MM.1S (cell line): Measurements from ENCODE around the gene MBOAT7.

Experiments
- DNase-seq: peaks from one replicate; pipeline ENCODE4 v3.0.0-alpha.2; 2015
- H2AFZ ChIP-seq: fragments of 300-600 bp; sonication (generic); 2 replicates; pipeline ENCODE4 v1.6.0; 2016; ENCODE audit warnings: antibody characterized with exemption, low read length
- H3F3A ChIP-seq: fragments of 300-600 bp; sonication (generic); 2 replicates; pipeline ENCODE4 v1.6.1; 2016; ENCODE audit warnings: mild to moderate bottlenecking, antibody characterized with exemption, low read length, moderate library complexity, mixed read lengths; ENCODE audit not compliant: insufficient read depth
- H3K27ac ChIP-seq: fragments of 300-600 bp; sonication (generic); 2 replicates; pipeline ENCODE4 v1.5.1; 2016; ENCODE audit warnings: mild to moderate bottlenecking, low read length
- H3K27me3 ChIP-seq: fragments of 300-600 bp; sonication (generic); replicated peaks from 2 replicates; pipeline ENCODE4 v1.6.0; 2016; ENCODE audit warnings: low read length; ENCODE audit not compliant: insufficient read depth
- H3K36me3 ChIP-seq: fragments of 300-600 bp; sonication (generic); replicated peaks from 2 replicates; pipeline ENCODE4 v1.6.1; 2016; ENCODE audit warnings: mild to moderate bottlenecking, low read length, mixed read lengths; ENCODE audit not compliant: insufficient read depth
- H3K4me1 ChIP-seq: fragments of 300-600 bp; sonication (generic); 2 replicates; pipeline ENCODE4 v1.6.1; 2016; ENCODE audit warnings: low read length, mixed read lengths
- H3K4me2 ChIP-seq: fragments of 300-600 bp; sonication (generic); 2 replicates; pipeline ENCODE4 v1.6.0; 2016; ENCODE audit warnings: low read depth, low read length
- H3K4me3 ChIP-seq: fragments of 300-600 bp; sonication (generic); 2 replicates; pipeline ENCODE4 v1.5.1; 2016; ENCODE audit warnings: low read length, mixed read lengths
- H3K79me2 ChIP-seq: fragments of 300-600 bp; sonication (generic); 2 replicates; pipeline ENCODE4 v1.6.1; 2016; ENCODE audit warnings: mixed run types, low read length, mixed read lengths
- H3K9ac ChIP-seq: fragments of 300-600 bp; sonication (generic); 2 replicates; pipeline ENCODE4 v1.6.1; 2016; ENCODE audit warnings: low read length, mixed read lengths
- H3K9me2 ChIP-seq: fragments of 300-600 bp; sonication (generic); replicated peaks from 2 replicates; pipeline ENCODE4 v1.6.1; 2016; ENCODE audit warnings: mild to moderate bottlenecking, low read length, mixed read lengths; ENCODE audit not compliant: insufficient read depth
- H3K9me3 ChIP-seq: fragments of 300-600 bp; sonication (generic); replicated peaks from 2 replicates; pipeline ENCODE4 v1.6.1; 2016; ENCODE audit warnings: mild to moderate bottlenecking, low read length, mixed read lengths; ENCODE audit not compliant: insufficient read depth
- H4K20me1 ChIP-seq: fragments of 300-600 bp; sonication (generic); 2 replicates; pipeline ENCODE4 v1.6.1; 2016; ENCODE audit warnings: mild to moderate bottlenecking, low read length, moderate library complexity, mixed read lengths; ENCODE audit not compliant: insufficient read depth
- EZH2 ChIP-seq: fragments of 300-600 bp; sonication (generic); optimal IDR thresholded peaks from 2 replicates; pipeline ENCODE3; 2017; ENCODE audit warnings: low read depth, mild to moderate bottlenecking, antibody characterized with exemption, low read length, mixed read lengths
- EZH2phosphoT487 ChIP-seq: fragments of 300-600 bp; sonication (generic); IDR thresholded peaks from 2 replicates; pipeline ENCODE4 v1.6.1; 2018; ENCODE audit warnings: antibody characterized with exemption, low read length
- TF ChIP-seq, protein P1 (sequence below): fragments of 300-600 bp; sonication (generic); IDR thresholded peaks from 2 replicates; pipeline ENCODE4 v1.5.1; 2016; ENCODE audit warnings: antibody characterized with exemption, low read length, mixed read lengths

Gene MBOAT7

DNA sequence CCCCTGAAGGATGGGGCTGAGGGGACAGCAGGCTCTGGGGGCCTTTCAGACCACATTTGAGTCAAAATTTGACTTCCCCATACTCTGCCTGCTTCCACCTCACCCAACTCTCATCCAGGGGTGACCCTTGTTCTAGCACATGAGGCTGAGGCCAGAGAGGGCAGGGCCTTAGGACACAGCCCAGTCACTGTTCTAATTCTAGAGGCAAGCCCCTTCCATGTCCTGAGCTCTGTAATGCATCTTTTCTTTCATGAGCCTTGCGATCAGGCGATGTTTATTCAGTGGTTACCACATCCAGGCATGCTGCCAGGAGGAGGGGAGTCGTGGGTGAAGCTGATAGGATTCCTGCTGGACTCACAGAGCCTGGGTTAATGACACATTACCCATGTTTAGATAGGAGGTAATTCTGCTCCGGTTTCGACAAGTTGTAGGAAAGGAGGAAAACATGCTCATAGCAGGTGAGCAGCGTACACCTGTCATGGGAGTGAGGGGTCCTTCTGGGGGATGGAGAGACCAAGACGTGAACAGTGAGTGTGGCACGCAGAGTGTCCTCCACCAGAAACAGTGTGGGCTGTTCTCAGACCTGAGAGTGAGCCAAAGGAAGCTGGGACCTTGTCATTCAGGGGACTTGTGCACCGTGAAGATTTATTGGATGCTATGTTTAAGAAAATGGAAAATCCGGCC, 20.6 kb upstream of the MBOAT7 start:
- Histone ChIP-seq H3K27me3 (no peaks in the 10 kb centered on the region), H3K4me1 (peaks cover 8% of the 10 kb centered on the region; the same call in 1 of the 2 replicates), H3F3A (peaks cover 59% of the 10 kb centered on the region), H3K9me3 (no peaks in the 10 kb centered on the region), H3K9me2 (no peaks in the 10 kb centered on the region), H3K79me2 (peaks cover 23% of the 10 kb centered on the region), H3K27ac (no peak overlapping the region), H4K20me1 (peaks cover 50% of the 10 kb centered on the region), H3K9ac (no peak overlapping the region), H3K4me2 (no peak overlapping the region), H2AFZ (no peak overlapping the region), H3K4me3 (no peak overlapping the region), H3K36me3 (peaks cover 16% of the 10 kb centered on the region)
- TF ChIP-seq, protein P1, sequence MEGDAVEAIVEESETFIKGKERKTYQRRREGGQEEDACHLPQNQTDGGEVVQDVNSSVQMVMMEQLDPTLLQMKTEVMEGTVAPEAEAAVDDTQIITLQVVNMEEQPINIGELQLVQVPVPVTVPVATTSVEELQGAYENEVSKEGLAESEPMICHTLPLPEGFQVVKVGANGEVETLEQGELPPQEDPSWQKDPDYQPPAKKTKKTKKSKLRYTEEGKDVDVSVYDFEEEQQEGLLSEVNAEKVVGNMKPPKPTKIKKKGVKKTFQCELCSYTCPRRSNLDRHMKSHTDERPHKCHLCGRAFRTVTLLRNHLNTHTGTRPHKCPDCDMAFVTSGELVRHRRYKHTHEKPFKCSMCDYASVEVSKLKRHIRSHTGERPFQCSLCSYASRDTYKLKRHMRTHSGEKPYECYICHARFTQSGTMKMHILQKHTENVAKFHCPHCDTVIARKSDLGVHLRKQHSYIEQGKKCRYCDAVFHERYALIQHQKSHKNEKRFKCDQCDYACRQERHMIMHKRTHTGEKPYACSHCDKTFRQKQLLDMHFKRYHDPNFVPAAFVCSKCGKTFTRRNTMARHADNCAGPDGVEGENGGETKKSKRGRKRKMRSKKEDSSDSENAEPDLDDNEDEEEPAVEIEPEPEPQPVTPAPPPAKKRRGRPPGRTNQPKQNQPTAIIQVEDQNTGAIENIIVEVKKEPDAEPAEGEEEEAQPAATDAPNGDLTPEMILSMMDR: no peak
- TF ChIP-seq EZH2 (no peak), EZH2phosphoT487 (no peak)
- no peak for DNase-seq

DNA sequence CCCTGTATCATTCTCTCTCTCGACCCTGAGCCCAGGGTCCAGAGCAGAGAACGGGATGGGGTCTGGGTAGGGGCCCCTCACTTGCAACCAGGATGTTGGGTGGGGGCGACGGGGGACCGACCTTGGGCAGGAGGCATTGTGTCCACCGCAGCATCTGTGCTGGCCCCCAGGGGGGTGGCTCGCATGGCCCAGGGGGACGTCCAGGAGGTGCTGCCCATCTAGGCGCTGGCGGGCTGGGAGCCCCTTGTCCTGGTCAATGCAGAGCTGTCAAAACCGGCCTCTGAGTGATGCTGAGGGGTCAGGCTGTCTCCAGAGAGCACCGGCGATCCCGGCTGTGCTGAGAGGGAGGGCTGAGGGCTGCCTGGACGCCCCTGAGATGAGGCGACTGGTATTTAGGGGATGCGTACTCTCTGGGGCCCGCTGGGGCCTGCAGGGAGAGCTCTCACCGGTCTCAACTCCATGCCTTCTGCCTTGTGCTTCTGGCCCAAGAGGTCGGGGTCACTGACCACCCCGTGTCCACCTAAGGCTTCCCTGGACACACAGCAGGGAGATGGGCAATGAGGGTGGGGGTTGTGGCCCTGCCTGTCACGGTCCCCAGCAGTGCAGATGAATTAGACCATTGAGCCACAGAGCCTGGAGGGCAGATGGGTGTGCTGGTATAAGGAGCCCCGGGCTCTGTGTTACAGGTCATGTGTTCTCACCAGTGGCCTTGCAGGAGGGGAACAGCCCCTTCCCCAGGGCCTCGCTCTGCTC, 19.9 kb upstream of the MBOAT7 start:
- H3K79me2 ChIP-seq: peaks cover 30% of the 10 kb centered on the region
- peaks cover 57% of the 10 kb centered on the region for H4K20me1 ChIP-seq
- H2AFZ ChIP-seq: no peak overlapping the region
- H3K27ac ChIP-seq: no peak overlapping the region
- no peaks in the 10 kb centered on the region for H3K9me3 ChIP-seq
- no peak overlapping the region for H3K4me2 ChIP-seq
- no peak overlapping the region for H3K4me3 ChIP-seq
- H3K9ac ChIP-seq: no peak overlapping the region
- H3K4me1 ChIP-seq: peaks cover 11% of the 10 kb centered on the region; the same call in 1 of the 2 replicates
- H3K36me3 ChIP-seq: peaks cover 23% of the 10 kb centered on the region
- H3K27me3 ChIP-seq: no peaks in the 10 kb centered on the region
- no peak for TF ChIP-seq EZH2
- TF ChIP-seq, protein P1: no peak
- no peak for TF ChIP-seq EZH2phosphoT487
- peaks cover 62% of the 10 kb centered on the region for H3F3A ChIP-seq
- no peak for DNase-seq
- H3K9me2 ChIP-seq: no peaks in the 10 kb centered on the region

DNA sequence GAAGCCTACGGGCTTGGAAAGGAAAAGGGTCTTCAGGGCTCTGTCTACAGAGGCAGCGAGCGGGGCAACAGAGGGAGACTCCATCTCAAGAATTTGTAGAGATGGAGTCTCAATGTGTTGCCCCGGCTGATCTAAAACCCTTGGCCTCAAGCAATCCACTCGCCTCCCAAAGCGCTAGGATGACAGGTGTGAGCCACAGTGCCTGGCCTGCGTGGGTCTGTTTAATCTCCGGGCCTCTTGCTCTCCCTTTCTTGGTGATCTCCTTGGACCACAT, 19.3 kb upstream of the MBOAT7 start:
- H3K9me2 ChIP-seq: no peaks in the 10 kb centered on the region
- H2AFZ ChIP-seq: no peak overlapping the region
- no peaks in the 10 kb centered on the region for H3K27me3 ChIP-seq
- no peak overlapping the region for H3K4me3 ChIP-seq
- peaks cover 13% of the 10 kb centered on the region; the same call in 1 of the 2 replicates for H3K4me1 ChIP-seq
- peaks cover 65% of the 10 kb centered on the region for H3F3A ChIP-seq
- TF ChIP-seq, protein P1: no peak
- no peak for TF ChIP-seq EZH2phosphoT487
- no peak for TF ChIP-seq EZH2
- peaks cover 62% of the 10 kb centered on the region for H4K20me1 ChIP-seq
- H3K4me2 ChIP-seq: no peak overlapping the region
- peaks cover 27% of the 10 kb centered on the region for H3K36me3 ChIP-seq
- peaks cover 35% of the 10 kb centered on the region for H3K79me2 ChIP-seq
- H3K27ac ChIP-seq: no peak overlapping the region
- no peak for DNase-seq
- no peak overlapping the region for H3K9ac ChIP-seq
- H3K9me3 ChIP-seq: no peaks in the 10 kb centered on the region
